Fibroblast of the conjunctiva (primary cell): ENCODE results near the gene PIP4K2C.
"Not testable (repeated sequence)": the region's sequence is repeated elsewhere in the genome, so short reads cannot be mapped to it uniquely, and the experiment has no call there.

Experiments
- DNase-seq: peaks from one replicate; pipeline ENCODE4 v3.0.0-alpha.2; 2010; ENCODE audit warnings: low read depth

PIP4K2C gene

GRCh38 chr12:57560516-57560915 is 30.5 kb upstream of the PIP4K2C start:
- DNase-seq: no peak

- not testable (repeated sequence) for DNase-seq
Observed at GRCh38 chr12:57561117-57561516, 29.9 kb upstream of the PIP4K2C start.

GRCh38 chr12:57563358-57563757 is 27.6 kb upstream of the PIP4K2C start:
- DNase-seq: no peak

GRCh38 chr12:57564178-57564740 is 26.7 kb upstream of the PIP4K2C start:
- DNase-seq: no peak

GRCh38 chr12:57568838-57569237 is 22.2 kb upstream of the PIP4K2C start:
- DNase-seq: no peak

GRCh38 chr12:57569858-57570257 is 21.1 kb upstream of the PIP4K2C start:
- DNase-seq: no peak

GRCh38 chr12:57570438-57570837 is 20.6 kb upstream of the PIP4K2C start:
- DNase-seq: not testable (repeated sequence)

GRCh38 chr12:57571926-57572762 is 18.8 kb upstream of the PIP4K2C start:
- no peak for DNase-seq

- DNase-seq: no peak
Observed at GRCh38 chr12:57574795-57575194, 16.2 kb upstream of the PIP4K2C start.

GRCh38 chr12:57575771-57576612 is 15.0 kb upstream of the PIP4K2C start:
- no peak for DNase-seq

- no peak for DNase-seq
Observed at GRCh38 chr12:57576613-57577160, 14.3 kb upstream of the PIP4K2C start.

GRCh38 chr12:57577981-57578758 is 12.8 kb upstream of the PIP4K2C start:
- DNase-seq: no peak

- DNase-seq: no peak
Observed at GRCh38 chr12:57579011-57579410, 12.0 kb upstream of the PIP4K2C start.

GRCh38 chr12:57579677-57580465 is 11.1 kb upstream of the PIP4K2C start:
- no peak for DNase-seq

- no peak for DNase-seq
Observed at GRCh38 chr12:57580466-57580795, 10.6 kb upstream of the PIP4K2C start.

GRCh38 chr12:57581802-57582201 is 9.2 kb upstream of the PIP4K2C start:
- DNase-seq: no peak

- DNase-seq: no peak
Observed at GRCh38 chr12:57582440-57582839, 8.6 kb upstream of the PIP4K2C start.

GRCh38 chr12:57583008-57583831 is 7.8 kb upstream of the PIP4K2C start:
- DNase-seq: peak; percentile 82

- no peak for DNase-seq
Observed at GRCh38 chr12:57584050-57584449, 6.9 kb upstream of the PIP4K2C start.

GRCh38 chr12:57584690-57585089 is 6.3 kb upstream of the PIP4K2C start:
- no peak for DNase-seq
